ENCODE results near the gene GPBP1. TPM values are rescaled to one million over a fixed set of nuclear protein-coding genes. Genes with fewer than 3 reads are reported as not detected.

GPBP1 gene
- polyA plus RNA-seq, 1 of the 3 experiments (the other 2 are of a cell fraction) = 11.4 TPM

DNA sequence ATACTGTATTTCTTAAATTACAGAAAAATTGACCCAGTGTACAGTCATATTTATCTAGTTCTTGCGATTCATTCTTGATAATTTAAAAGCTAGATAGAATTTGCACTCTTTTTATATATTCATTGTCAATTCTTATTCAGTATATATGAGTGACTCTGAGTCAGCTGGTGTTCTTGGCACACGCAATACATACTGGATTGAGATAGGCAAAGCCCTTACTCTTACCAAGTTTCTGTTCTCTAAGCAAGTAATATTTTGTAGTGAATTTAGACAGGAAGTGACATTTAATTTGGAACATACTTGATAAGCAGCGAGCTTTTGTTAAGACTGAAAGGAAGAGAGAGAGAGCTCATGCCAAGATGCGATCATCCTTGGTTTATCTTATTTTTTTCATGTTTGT is 57.7 kb downstream of the GPBP1 start:
- Histone ChIP-seq H3K79me2 (ENCODE audit: insufficient read depth) (peaks cover 69% of the 10 kb centered on the region), H3K9ac (no peak overlapping the region), H3K27me3 (ENCODE audit: insufficient read depth) (no peaks in the 10 kb centered on the region), H3F3A (replicated peaks; ENCODE audit: insufficient read depth) (no peaks in the 10 kb centered on the region), H3K4me1 (ENCODE audit: control insufficient read depth in 1 of 2, insufficient read depth in 2 of 2, low read depth in 1 of 2, low read length in 1 of 2) (no peaks in the 10 kb centered on the region), H4K20me1 (ENCODE audit: insufficient read depth) (no peaks in the 10 kb centered on the region), H3K9me3 (no peaks in the 10 kb centered on the region), H3K9me2 (no peaks in the 10 kb centered on the region), H3K27ac (ENCODE audit: low read depth in 2 of 2, low read length in 1 of 2) (no peak overlapping the region), H3K4me2 (no peak overlapping the region), H3K4me3 (ENCODE audit: low read depth in 2 of 2, low read length in 1 of 2) (no peak overlapping the region), H2AFZ (ENCODE audit: low read depth) (no peak overlapping the region), H3K36me3 (replicated peaks in 1 of 2; ENCODE audit: control insufficient read depth in 1 of 2, insufficient read depth in 2 of 2, low read length in 1 of 2) (peaks cover 45 to 63% of the 10 kb centered on the region in 2 experiments)
- no peak for DNase-seq
- 92% methylated on average over 4 of the region's 4 CpGs for WGBS (ENCODE audit: low lambda C conversion rate)
- TF ChIP-seq, protein P1, sequence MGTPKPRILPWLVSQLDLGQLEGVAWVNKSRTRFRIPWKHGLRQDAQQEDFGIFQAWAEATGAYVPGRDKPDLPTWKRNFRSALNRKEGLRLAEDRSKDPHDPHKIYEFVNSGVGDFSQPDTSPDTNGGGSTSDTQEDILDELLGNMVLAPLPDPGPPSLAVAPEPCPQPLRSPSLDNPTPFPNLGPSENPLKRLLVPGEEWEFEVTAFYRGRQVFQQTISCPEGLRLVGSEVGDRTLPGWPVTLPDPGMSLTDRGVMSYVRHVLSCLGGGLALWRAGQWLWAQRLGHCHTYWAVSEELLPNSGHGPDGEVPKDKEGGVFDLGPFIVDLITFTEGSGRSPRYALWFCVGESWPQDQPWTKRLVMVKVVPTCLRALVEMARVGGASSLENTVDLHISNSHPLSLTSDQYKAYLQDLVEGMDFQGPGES (IDR thresholded peaks at IDR 0.05; ENCODE audit: low read depth, low read length) = no peak
- CTCF ChIA-PET = interaction anchor here (1.0 to 1.3 kb wide), 3 partner anchors 9 to 961 kb away, joined by 3 to 5 read pairs (median 3); no protein-coding TSS in a partner anchor
- POLR2A ChIA-PET = no interaction called here

DNA sequence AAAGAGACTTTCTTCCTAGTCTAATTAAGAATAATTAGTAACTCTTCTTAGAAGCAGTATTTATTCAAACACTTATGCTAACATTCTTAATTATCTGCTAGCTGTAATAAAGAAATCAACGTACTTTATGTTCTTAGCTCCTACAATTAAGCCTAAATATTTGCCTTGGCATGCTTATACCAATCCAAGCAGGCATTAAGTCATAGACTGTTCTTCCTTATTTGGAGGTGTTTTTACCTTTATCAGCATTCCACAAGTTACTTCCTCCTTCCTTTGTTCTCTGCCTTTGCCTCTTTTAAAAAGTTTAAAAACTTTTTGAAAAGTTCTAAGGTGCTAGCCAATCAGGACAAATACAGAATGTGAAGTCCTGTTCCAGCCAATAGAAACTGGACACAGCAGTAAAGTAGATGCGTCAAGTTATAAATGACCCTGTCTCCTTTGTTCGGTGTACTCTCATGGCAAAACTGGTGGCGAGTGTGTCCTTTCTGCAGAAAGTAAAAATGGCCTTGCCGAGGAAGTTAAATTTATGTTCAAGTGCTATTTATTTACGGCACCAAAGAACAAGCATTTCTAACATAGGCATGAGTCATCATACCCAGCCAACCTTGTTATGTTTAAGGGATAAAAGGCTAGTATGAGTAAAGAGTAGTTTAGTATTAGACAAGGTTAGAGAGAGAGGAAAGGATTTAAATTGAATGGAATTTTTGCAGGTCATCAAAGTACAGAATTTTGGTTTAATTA is 58.6 kb downstream of the GPBP1 start:
- DNase-seq = no peak
- H4K20me1 ChIP-seq (ENCODE audit: insufficient read depth) = no peaks in the 10 kb centered on the region

More for the DNA sequence above, 58.6 kb downstream of the GPBP1 start:
- Histone ChIP-seq H3K27me3 (ENCODE audit: insufficient read depth) (no peaks in the 10 kb centered on the region), H3K4me3 (ENCODE audit: low read depth in 2 of 2, low read length in 1 of 2) (no peak overlapping the region; a peak in 1 of 4 replicates), H3F3A (replicated peaks; ENCODE audit: insufficient read depth) (no peaks in the 10 kb centered on the region), H3K4me1 (ENCODE audit: control insufficient read depth in 1 of 2, insufficient read depth in 2 of 2, low read depth in 1 of 2, low read length in 1 of 2) (no peaks in the 10 kb centered on the region), H3K4me2 (no peak overlapping the region), H3K9me2 (no peaks in the 10 kb centered on the region), H3K9me3 (no peaks in the 10 kb centered on the region), H2AFZ (ENCODE audit: low read depth) (no peak overlapping the region), H3K27ac (ENCODE audit: low read depth in 2 of 2, low read length in 1 of 2) (no peak overlapping the region), H3K79me2 (ENCODE audit: insufficient read depth) (peaks cover 61% of the 10 kb centered on the region), H3K36me3 (replicated peaks in 1 of 2; ENCODE audit: control insufficient read depth in 1 of 2, insufficient read depth in 2 of 2, low read length in 1 of 2) (peaks cover 52 to 63% of the 10 kb centered on the region in 2 experiments), H3K9ac (no peak overlapping the region)
- TF ChIP-seq TEAD4 (IDR thresholded peaks at IDR 0.05; ENCODE audit: borderline replicate concordance, insufficient read depth) = no peak
- no peak for TF ChIP-seq ELF1 (IDR thresholded peaks at IDR 0.05)
- no peak for TF ChIP-seq SMC3 (IDR thresholded peaks at IDR 0.05; ENCODE audit: low read depth, low read length)
- TF ChIP-seq, protein P2, sequence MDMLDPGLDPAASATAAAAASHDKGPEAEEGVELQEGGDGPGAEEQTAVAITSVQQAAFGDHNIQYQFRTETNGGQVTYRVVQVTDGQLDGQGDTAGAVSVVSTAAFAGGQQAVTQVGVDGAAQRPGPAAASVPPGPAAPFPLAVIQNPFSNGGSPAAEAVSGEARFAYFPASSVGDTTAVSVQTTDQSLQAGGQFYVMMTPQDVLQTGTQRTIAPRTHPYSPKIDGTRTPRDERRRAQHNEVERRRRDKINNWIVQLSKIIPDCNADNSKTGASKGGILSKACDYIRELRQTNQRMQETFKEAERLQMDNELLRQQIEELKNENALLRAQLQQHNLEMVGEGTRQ (IDR thresholded peaks at IDR 0.05; ENCODE audit: borderline replicate concordance, low read depth, low read length) = no peak
- TF ChIP-seq GABPA (IDR thresholded peaks at IDR 0.05; ENCODE audit: low read depth) = no peak
- TF ChIP-seq, protein P1 (IDR thresholded peaks at IDR 0.05; ENCODE audit: low read depth, low read length) = no peak
- no peak for TF ChIP-seq EP300 (IDR thresholded peaks at IDR 0.05; ENCODE audit: borderline replicate concordance in 1 of 2, low read depth in 1 of 2, low read length in 1 of 2)
- TF ChIP-seq, protein P3, sequence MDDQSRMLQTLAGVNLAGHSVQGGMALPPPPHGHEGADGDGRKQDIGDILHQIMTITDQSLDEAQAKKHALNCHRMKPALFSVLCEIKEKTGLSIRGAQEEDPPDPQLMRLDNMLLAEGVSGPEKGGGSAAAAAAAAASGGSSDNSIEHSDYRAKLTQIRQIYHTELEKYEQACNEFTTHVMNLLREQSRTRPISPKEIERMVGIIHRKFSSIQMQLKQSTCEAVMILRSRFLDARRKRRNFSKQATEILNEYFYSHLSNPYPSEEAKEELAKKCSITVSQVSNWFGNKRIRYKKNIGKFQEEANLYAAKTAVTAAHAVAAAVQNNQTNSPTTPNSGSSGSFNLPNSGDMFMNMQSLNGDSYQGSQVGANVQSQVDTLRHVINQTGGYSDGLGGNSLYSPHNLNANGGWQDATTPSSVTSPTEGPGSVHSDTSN (IDR thresholded peaks at IDR 0.05) = no peak
- no peak for TF ChIP-seq FOXJ3 (CRISPR knock-in tag; IDR thresholded peaks at IDR 0.05)
- TF ChIP-seq EZH2phosphoT487 (IDR thresholded peaks at IDR 0.05; ENCODE audit: borderline replicate concordance, low read depth) = no peak
- TF ChIP-seq MEF2A (IDR thresholded peaks at IDR 0.05; ENCODE audit: borderline replicate concordance, low read depth) = no peak
- TF ChIP-seq GATA2 (CRISPR knock-in tag; IDR thresholded peaks at IDR 0.05) = no peak
- ChIA-PET POLR2A (no interaction called here), CTCF (interaction anchor here (1.1 to 1.3 kb wide), 2 partner anchors 10 to 12 kb away, joined by 3 to 5 read pairs; no protein-coding TSS in a partner anchor)
- 94% methylated on average over 6 of the region's 6 CpGs for WGBS (ENCODE audit: low lambda C conversion rate)
